Hematopoietic multipotent progenitor cell treated with erythropoietin and hydrocortisone succinate and interleukin-3 and kit ligand, for 4 days (in vitro differentiated cells): ENCODE measurements around the gene F7.
"Not testable (repeated sequence)": the region's sequence is repeated elsewhere in the genome, so short reads cannot be mapped to it uniquely, and the experiment has no call there.

ENCODE experiments used
- DNase-seq: peaks from one replicate; pipeline ENCODE4 v3.0.0-alpha.2; 2015

Gene F7

DNA sequence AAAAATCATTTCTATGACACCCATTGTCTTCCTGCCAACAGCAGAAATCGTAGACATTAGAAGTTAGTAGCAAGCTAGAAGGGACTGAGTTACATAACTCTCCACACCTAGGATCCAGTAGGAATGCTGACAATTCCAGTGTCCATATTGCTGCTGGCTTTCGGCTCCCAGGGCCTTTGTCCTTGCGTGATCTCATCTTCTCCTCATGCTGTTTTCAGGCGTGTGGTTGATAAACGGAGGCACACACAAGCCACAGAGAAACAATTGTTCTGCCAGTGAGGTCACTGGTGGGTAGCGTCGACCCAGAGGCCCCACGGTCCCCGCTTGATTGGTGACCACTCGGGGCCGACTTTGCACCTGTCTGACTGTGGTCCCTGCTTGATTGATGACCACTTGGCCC is 31.6 kb upstream of the F7 start:
- no peak for DNase-seq

GRCh38 chr13:113074401-113074800 is 31.2 kb upstream of the F7 start:
- DNase-seq = no peak

GRCh38 chr13:113074876-113075275 is 30.7 kb upstream of the F7 start:
- no peak for DNase-seq

DNA sequence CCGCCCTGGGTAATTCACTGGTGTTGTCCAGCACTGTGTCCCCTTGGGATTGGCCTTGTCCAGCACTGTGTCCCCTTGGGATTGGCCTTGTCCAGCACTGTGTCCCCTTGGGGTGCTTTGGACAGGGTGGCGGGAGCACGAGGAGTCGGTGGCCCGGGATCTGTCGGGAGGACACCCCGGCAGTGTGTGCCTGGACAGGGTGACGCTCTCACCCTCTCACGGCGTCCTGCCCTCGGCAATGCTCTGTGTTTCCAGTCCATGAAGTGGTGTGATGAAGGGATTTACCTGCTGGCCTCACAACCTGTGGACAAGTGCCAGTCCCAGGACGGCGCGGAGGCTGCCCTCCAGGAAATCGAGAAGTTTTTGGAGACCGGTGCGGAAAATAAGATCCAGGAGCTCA is 29.9 kb upstream of the F7 start:
- no peak for DNase-seq

DNA sequence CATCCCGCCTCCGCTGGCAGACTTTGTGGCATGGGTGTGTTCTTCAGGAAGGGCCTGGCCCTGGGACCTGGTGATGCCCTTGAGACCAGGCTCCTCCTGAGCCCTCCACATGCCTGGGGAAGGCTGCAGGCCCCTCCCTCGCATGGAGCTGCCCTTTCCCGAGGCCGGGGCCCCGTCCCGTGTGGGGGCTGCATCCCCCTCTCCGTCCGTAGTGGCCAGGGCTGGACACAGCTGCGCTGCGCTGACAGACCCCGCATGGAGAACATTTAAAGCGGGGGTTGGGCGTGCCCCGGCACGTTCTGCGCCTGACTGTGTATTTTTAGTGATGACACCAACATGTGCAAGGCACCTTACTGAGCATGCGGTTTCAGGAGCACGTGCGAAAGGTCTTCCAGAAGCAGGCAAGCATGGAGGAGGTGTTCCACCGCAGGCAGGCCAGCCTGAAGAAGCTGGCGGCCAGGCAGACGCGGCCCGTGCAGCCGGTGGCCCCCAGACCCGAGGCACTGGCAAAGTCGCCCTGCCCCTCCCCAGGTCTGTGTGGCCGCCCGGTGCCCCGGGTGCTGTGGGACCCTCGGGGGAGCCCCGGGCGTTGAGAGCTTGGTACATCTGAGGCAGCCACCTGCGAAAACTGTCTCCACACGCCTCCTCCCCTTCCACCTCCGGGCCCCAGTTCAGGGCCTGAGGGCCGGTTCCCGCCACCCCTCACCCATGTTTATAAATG is 28.8 kb upstream of the F7 start:
- DNase-seq = no peak

GRCh38 chr13:113077566-113077952 is 28.0 kb upstream of the F7 start:
- DNase-seq = no peak

GRCh38 chr13:113077953-113078901 is 27.4 kb upstream of the F7 start:
- no peak for DNase-seq

DNA sequence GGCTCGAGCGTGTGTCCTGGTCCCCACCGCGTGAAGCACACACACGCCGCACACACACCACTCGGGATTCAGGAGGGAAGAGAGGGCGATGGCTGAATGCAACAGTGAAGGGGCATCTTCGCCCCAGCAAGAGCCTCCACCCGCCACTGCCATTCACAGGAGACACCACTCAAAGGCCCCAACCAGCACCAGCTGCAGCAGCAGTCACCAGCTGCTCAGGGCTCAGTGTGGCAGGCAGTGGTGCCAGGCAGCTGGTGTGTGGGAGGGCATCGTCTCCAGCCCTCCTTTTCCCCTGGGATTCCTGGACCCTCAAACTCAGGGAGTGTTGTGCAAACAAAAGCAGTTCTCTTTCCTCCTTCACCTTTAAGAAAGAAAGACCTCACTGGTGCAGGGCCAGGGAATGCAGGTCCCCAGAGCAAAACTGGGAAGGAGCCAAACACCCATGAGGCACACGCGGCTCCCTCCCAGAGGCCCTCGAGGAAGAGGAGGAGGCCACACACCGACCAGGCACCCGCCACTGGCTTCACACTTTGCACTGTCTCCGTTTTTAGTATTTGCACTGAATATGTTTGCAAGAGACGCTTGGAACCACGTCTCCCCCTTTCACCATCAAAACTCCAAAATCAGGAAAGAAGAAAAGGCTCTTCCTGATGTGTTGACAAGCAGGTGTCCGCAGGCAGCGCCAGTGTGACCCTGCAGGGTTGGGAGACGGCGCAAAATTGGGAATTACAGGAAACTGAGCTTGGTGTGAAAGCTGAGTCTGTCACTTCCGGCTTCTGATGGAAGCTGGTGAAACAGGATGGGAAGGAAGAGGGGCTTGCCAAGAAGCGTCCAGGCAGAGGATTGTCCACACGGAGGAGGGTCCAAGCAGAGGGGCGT is 26.4 kb upstream of the F7 start:
- no peak for DNase-seq

DNA sequence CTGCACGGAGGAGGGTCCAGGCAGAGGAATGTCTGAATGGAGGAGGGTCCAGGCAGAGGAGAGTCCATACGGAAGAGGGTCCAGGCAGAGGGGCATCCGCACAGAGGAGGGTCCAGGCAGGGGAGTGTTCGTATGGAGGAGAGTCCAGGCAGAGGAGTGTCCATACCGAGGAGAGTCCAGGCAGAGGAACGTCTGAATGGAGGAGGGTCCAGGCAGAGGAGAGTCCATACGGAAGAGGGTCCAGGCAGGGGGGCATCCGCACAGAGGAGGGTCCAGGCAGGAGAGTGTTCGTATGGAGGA is 25.9 kb upstream of the F7 start:
- not testable (repeated sequence) for DNase-seq

DNA sequence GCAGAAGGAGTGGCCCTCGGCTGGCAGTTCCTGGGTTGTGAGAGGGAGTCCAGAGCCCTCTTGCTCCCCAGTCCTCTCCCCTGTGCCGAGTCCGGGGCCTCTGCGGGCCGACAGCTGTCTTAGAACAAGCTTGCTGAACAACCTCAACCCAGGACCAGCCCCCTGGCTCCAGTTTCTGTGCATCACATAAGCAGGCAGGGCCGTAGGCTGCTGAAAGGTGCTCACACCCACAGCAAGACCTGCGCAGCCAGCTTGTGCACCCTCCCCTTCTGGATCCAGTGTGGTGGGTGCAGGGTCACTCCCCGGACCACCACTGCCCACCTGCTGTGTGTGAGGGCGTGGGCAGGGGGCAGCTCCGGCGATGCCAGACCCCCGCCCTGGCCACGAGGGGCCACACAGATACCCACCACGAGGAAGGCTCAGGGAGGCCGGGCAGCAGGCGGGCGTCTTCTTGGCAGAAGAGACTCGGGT is 25.2 kb upstream of the F7 start:
- no peak for DNase-seq

- no peak for DNase-seq
Measured at GRCh38 chr13:113080901-113081521, 24.6 kb upstream of the F7 start.

DNA sequence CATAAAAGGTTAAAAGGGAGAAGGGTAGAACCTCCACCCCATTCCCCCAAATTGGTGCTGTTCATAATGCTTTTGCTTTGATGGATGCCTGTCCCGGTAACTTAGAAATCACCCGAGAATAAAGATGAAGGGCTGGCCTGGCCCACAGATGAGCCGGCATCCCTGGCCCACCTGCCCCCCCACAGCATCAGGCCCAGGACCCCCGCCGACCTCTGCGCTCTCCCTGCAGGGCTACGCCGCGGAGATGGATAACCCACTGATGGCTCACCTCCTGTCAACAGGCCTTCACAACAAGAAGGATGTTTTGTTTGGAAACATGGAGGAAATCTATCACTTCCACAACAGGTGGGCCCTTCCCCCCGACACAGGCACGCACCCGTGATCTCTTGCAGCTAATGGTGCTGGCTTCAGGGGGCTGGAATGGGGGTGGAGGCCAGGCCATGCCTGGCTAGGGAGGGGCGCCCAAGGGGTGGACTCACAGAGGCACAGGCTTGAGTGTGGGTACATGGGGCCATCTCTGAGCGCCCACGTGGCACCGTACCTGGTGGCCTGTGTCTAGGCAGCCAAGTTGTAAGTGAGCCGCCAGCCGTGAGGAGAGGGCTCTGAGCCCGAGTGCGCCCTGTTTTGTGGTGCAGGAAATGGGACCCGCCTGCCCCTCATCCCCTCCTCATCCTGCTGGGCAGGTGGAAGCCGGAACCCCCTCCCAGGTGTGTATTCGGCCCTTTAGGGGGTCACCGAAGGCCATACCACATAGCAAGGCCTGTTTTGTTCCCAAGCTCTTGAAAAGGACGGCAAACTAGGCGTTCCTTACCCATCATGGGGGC is 23.2 kb upstream of the F7 start:
- DNase-seq = no peak

- no peak for DNase-seq
Measured at GRCh38 chr13:113083022-113083373, 22.6 kb upstream of the F7 start.

GRCh38 chr13:113083402-113084061 is 22.1 kb upstream of the F7 start:
- DNase-seq = no peak

DNA sequence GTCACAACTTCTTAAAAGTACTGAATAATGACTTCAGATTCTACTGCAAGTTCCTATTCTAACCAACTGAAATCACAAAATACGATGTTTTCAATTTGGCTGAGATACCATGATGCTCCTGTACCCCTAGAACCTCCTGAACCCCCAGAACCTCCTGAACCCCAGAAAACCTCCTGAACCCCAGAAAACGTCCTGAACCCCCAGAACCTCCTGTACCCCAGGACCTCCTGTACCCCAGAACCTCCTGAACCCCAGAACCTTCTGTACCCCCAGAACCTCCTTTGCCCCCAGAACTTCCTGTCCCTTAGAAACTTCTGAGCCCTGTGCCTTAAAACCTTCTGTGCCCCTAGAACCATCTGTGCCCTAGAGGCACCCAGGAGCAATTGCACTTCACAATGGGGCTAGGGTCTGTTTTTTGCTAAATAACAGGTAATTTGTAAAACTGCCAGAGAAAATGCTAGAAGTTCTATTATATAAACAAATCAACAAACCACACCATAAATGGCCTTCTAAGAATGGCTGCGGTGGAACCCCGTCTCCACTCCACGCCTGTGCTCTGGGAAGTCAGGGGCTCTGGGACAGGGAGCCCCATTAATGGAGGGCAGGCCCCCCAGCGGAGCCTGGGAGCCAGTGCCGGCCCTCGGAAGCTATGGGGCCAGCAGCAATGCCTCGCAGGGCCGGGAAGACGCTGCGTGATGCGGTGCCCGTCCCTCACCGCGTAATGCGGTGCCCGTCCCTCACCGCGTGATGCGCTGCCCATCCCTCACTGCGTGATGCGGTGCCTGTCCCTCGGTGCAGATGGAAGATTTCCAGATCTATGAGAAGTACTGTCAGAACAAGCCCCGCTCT is 21.3 kb upstream of the F7 start:
- no peak for DNase-seq

GRCh38 chr13:113084943-113085540 is 20.5 kb upstream of the F7 start:
- DNase-seq = no peak

DNA sequence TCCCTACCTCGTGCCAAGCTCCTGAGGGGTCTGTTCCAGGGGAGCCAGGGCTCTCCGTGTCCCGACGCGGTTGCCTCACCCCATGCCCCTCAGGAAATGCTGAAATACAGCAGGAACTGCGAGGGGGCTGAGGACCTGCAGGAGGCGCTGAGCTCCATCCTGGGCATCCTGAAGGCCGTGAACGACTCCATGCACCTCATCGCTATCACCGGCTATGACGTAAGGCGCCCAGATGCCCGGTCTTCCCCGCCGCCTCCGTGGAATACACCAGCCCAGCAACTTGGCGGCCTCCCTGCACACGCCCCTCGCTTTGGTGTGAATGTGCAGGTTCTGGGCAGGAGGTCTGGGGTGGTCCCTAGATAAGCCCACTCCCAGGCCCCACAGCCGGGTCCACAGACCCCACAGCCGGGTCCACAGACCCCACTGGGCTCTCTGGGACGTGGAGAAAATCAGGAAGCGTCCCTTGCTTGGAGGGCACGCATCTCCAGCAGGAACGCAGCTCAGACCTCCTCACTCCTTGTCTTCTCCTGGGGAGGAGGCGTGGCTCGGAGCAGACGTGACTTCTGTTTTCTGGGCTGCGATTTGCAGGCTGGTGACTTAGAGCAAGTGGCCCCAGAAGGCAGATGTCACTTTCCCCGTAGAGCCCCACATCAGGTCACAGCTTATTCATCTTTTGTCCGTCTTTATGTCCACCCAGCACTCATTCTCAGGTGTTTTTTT is 19.4 kb upstream of the F7 start:
- DNase-seq = no peak

GRCh38 chr13:113086991-113087922 is 18.3 kb upstream of the F7 start:
- no peak for DNase-seq
